NOMO-1 treated with DMSO at 0.1 percent for 48 hours (cell line): ENCODE measurements around the gene PPP1R14C.

ENCODE experiments used
- DNase-seq: peaks from one replicate; lab custom pipeline; 2025; ENCODE audit not compliant: unreplicated experiment; lab: John Stamatoyannopoulos, UW

The PPP1R14C gene

GRCh38 chr6:150269130-150269856 is 126.4 kb downstream of the PPP1R14C start:
- no peak for DNase-seq

GRCh38 chr6:150269857-150270223 is 127.0 kb downstream of the PPP1R14C start:
- DNase-seq: no peak

- no peak for DNase-seq
These were observed 127.6 kb downstream of the PPP1R14C start for GRCh38 chr6:150270330-150271052.

- no peak for DNase-seq
These were observed 128.3 kb downstream of the PPP1R14C start for GRCh38 chr6:150271172-150271500.

- no peak for DNase-seq
These were observed 128.8 kb downstream of the PPP1R14C start for GRCh38 chr6:150271501-150272263.

GRCh38 chr6:150272264-150272975 is 129.6 kb downstream of the PPP1R14C start:
- no peak for DNase-seq

GRCh38 chr6:150272976-150273315 is 130.1 kb downstream of the PPP1R14C start:
- no peak for DNase-seq

GRCh38 chr6:150273457-150274309 is 130.8 kb downstream of the PPP1R14C start:
- no peak for DNase-seq

- DNase-seq: no peak
These were observed 132.6 kb downstream of the PPP1R14C start for GRCh38 chr6:150275489-150275888.

GRCh38 chr6:150276168-150276936 is 133.5 kb downstream of the PPP1R14C start:
- DNase-seq: no peak

- DNase-seq: no peak
These were observed 134.3 kb downstream of the PPP1R14C start for GRCh38 chr6:150276937-150277742.

GRCh38 chr6:150279533-150279932 is 136.7 kb downstream of the PPP1R14C start:
- DNase-seq: no peak

- no peak for DNase-seq
These were observed 137.9 kb downstream of the PPP1R14C start for GRCh38 chr6:150280703-150281102.

GRCh38 chr6:150281767-150282166 is 138.9 kb downstream of the PPP1R14C start:
- DNase-seq: no peak

- DNase-seq: no peak
These were observed 140.0 kb downstream of the PPP1R14C start for GRCh38 chr6:150282806-150283205.

GRCh38 chr6:150286460-150286859 is 143.6 kb downstream of the PPP1R14C start:
- no peak for DNase-seq

GRCh38 chr6:150286912-150287311 is 144.1 kb downstream of the PPP1R14C start:
- no peak for DNase-seq

- no peak for DNase-seq
These were observed 145.6 kb downstream of the PPP1R14C start for GRCh38 chr6:150288456-150288855.
